GM20000 (cell line): ENCODE results near the gene BRCA1.

ENCODE experiments used
- DNase-seq: peaks from one replicate; pipeline ENCODE4 v3.0.0; 2012; ENCODE audit warnings: low spot score
- CTCF ChIP-seq: IDR thresholded peaks from 2 replicates; pipeline ENCODE4 v1.5.1; 2012; ENCODE audit warnings: mild to moderate bottlenecking, control low read depth; ENCODE audit errors: extremely low read depth, missing control alignments

The BRCA1 gene

GRCh38 chr17:43030137-43030767 lies 94.9 kb downstream of the BRCA1 start:
- DNase-seq = no peak
- no peak for TF ChIP-seq CTCF

- no peak for TF ChIP-seq CTCF
- no peak for DNase-seq
Measured at GRCh38 chr17:43028221-43028861, 96.8 kb downstream of the BRCA1 start.

- no peak for TF ChIP-seq CTCF
- no peak for DNase-seq
Measured at GRCh38 chr17:43027091-43028032, 97.8 kb downstream of the BRCA1 start.

GRCh38 chr17:43026595-43026994 lies 98.6 kb downstream of the BRCA1 start:
- no peak for DNase-seq
- no peak for TF ChIP-seq CTCF

- TF ChIP-seq CTCF = no peak
- DNase-seq = no peak
Measured at GRCh38 chr17:43025766-43026537, 99.2 kb downstream of the BRCA1 start.

GRCh38 chr17:43025290-43025657 lies 99.9 kb downstream of the BRCA1 start:
- no peak for DNase-seq
- TF ChIP-seq CTCF = no peak
